NCI-H1048 (cell line): ENCODE results near the gene RNF145.
"Not testable (repeated sequence)": the region's sequence is repeated elsewhere in the genome, so short reads cannot be mapped to it uniquely, and the experiment has no call there.

ENCODE experiments used
- DNase-seq: peaks from one replicate; lab custom pipeline; 2025; lab: John Stamatoyannopoulos, UW

The RNF145 gene

GRCh38 chr5:159156426-159157238 is 52.7 kb downstream of the RNF145 start:
- peak; percentile 51 for DNase-seq

- DNase-seq: no peak
Observed at GRCh38 chr5:159155960-159156359, 53.4 kb downstream of the RNF145 start.

GRCh38 chr5:159152876-159153275 is 56.5 kb downstream of the RNF145 start:
- DNase-seq: no peak

- DNase-seq: no peak
Observed at GRCh38 chr5:159149085-159149484, 60.3 kb downstream of the RNF145 start.

- no peak for DNase-seq
Observed at GRCh38 chr5:159147976-159148375, 61.4 kb downstream of the RNF145 start.

GRCh38 chr5:159146839-159147238 is 62.5 kb downstream of the RNF145 start:
- no peak for DNase-seq

GRCh38 chr5:159145160-159145559 is 64.2 kb downstream of the RNF145 start:
- not testable (repeated sequence) for DNase-seq

- DNase-seq: no peak
Observed at GRCh38 chr5:159139802-159140201, 69.6 kb downstream of the RNF145 start.

- DNase-seq: no peak
Observed at GRCh38 chr5:159135896-159136531, 73.3 kb downstream of the RNF145 start.

- no peak for DNase-seq
Observed at GRCh38 chr5:159133041-159133741, 76.2 kb downstream of the RNF145 start.

GRCh38 chr5:159132429-159133040 is 76.8 kb downstream of the RNF145 start:
- DNase-seq: no peak

GRCh38 chr5:159131951-159132350 is 77.4 kb downstream of the RNF145 start:
- no peak for DNase-seq

- no peak for DNase-seq
Observed at GRCh38 chr5:159130871-159131270, 78.5 kb downstream of the RNF145 start.

- no peak for DNase-seq
Observed at GRCh38 chr5:159128070-159128541, 81.2 kb downstream of the RNF145 start.

GRCh38 chr5:159123700-159124099 is 85.7 kb downstream of the RNF145 start:
- no peak for DNase-seq

GRCh38 chr5:159123189-159123588 is 86.2 kb downstream of the RNF145 start:
- DNase-seq: no peak

GRCh38 chr5:159121061-159121460 is 88.3 kb downstream of the RNF145 start:
- no peak for DNase-seq

- DNase-seq: no peak
Observed at GRCh38 chr5:159120446-159120845, 88.9 kb downstream of the RNF145 start.

GRCh38 chr5:159119842-159120241 is 89.5 kb downstream of the RNF145 start:
- DNase-seq: not testable (repeated sequence)

GRCh38 chr5:159118958-159119659 is 90.2 kb downstream of the RNF145 start:
- not testable (repeated sequence) for DNase-seq

- no peak for DNase-seq
Observed at GRCh38 chr5:159113405-159113804, 95.9 kb downstream of the RNF145 start.

- DNase-seq: no peak
Observed at GRCh38 chr5:159112436-159112835, 96.9 kb downstream of the RNF145 start.
